SU-DHL-6 (cell line): ENCODE results near the gene TRAPPC8.
"Not testable (repeated sequence)": the region's sequence is repeated elsewhere in the genome, so short reads cannot be mapped to it uniquely, and the experiment has no call there.

Experiments
- CTCF ChIP-seq: fragments of 200-600 bp; sonication (generic); IDR thresholded peaks from one replicate; pipeline ENCODE4 v1.5.1; 2017; ENCODE audit warnings: antibody characterized with exemption, mild to moderate bottlenecking, low read length, moderate library complexity; ENCODE audit not compliant: insufficient read depth, poor library complexity, severe bottlenecking
- EZH2phosphoT487 ChIP-seq: fragments of 200-600 bp; sonication (generic), shearing (Covaris generic); conservative IDR thresholded peaks from 2 replicates; pipeline ENCODE4 v1.6.1; 2018; ENCODE audit warnings: mild to moderate bottlenecking, antibody characterized with exemption, low read length, moderate library complexity, mixed read lengths

DNA sequence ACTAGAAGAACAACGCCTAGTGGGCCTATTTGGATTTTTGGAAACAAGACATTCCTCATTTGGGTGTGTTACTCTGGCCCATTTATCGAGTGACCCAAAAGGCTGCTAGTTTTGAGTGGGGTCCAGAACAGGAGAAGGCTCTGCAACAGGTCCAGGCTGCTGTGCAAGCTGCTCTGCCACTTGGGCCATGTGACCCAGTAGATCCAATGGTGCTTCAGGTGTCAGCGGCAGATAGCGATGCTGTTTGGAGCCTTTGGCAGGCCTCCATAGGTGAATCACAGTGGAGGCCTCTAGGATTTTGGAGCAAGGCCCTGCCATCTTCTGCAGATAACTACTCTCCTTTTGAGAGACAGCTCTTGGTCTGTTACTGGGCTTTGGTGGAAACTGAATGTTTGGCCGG lies 143.7 kb downstream of the TRAPPC8 start:
- TF ChIP-seq CTCF, EZH2phosphoT487: not testable (repeated sequence)
